ENCODE measurements around the gene VAX1. TPM values are rescaled to one million over a fixed set of nuclear protein-coding genes. Genes with fewer than 3 reads are reported as not detected.

VAX1 gene
- total RNA-seq, 1 experiment from 2014 or later, result not detected

GRCh38 chr10:117184821-117185220, 46.8 kb upstream of the VAX1 start:
- Histone ChIP-seq H3K9me3 (ENCODE audit: control insufficient read depth, low read depth, low read length) (no peaks in the 10 kb centered on the region), H3K4ac (ENCODE audit: low read depth, low read length) (no peak overlapping the region), H2BK120ac (ENCODE audit: low read depth, low read length, poor library complexity, severe bottlenecking) (no peak overlapping the region), H3K23me2 (ENCODE audit: insufficient read length, low read depth, low read length, poor library complexity, severe bottlenecking) (no peaks in the 10 kb centered on the region), H3K9ac (ENCODE audit: extremely low read depth, insufficient read length, low read length) (no peak overlapping the region), H2AK5ac (ENCODE audit: insufficient read length, low read length) (no peak overlapping the region), H3T11ph (ENCODE audit: low read length) (no peak overlapping the region), H2AFZ (ENCODE audit: low read length) (no peak overlapping the region), H2BK5ac (ENCODE audit: insufficient read length, low read length) (no peak overlapping the region), H3K4me1 (ENCODE audit: insufficient read depth, low read length) (no peaks in the 10 kb centered on the region), H3K4me2 (ENCODE audit: insufficient read depth, insufficient read length, low read length) (no peak overlapping the region), H2BK20ac (ENCODE audit: low read depth, low read length, poor library complexity, severe bottlenecking) (no peak overlapping the region), H3K27ac (ENCODE audit: insufficient read length, low read depth, low read length) (no peak overlapping the region), H3K23ac (ENCODE audit: insufficient read length, low read depth, low read length) (no peak overlapping the region), H2BK15ac (ENCODE audit: low read depth, low read length) (no peak overlapping the region), H2BK12ac (ENCODE audit: insufficient read length, low read depth, low read length) (no peak overlapping the region), H3K56ac (ENCODE audit: insufficient read length, low read depth, low read length) (no peak overlapping the region), H3K18ac (ENCODE audit: insufficient read length, low read depth, low read length) (no peak overlapping the region), H4K8ac (replicated peaks; ENCODE audit: insufficient read length, low read depth, low read length) (no peak overlapping the region), H4K91ac (ENCODE audit: insufficient read length, low read depth, low read length) (no peak overlapping the region), H3K27me3 (ENCODE audit: insufficient read depth, low read length) (peaks cover 2% of the 10 kb centered on the region; the same call in 1 of the 2 replicates), H4K5ac (ENCODE audit: insufficient read length, low read depth, low read length) (no peak overlapping the region), H4K20me1 (ENCODE audit: control insufficient read depth, insufficient read depth, insufficient read length) (no peaks in the 10 kb centered on the region), H3K79me2 (ENCODE audit: insufficient read depth, low read length) (no peaks in the 10 kb centered on the region), H3K14ac (ENCODE audit: insufficient read depth, low read length) (no peak overlapping the region), H3K79me1 (ENCODE audit: insufficient read depth, low read depth, low read length, poor library complexity, severe bottlenecking) (no peaks in the 10 kb centered on the region)
- no CpG with 5 or more reads among the region's 3 CpGs for WGBS (ENCODE audit: extremely low coverage, insufficient read length, low lambda C conversion rate)
- H3K27me3 Mint-ChIP-seq (ENCODE audit: low read depth), result peaks cover 42% of the 10 kb centered on the region
- H3K9me3 Mint-ChIP-seq, result peaks cover 8 to 12% of the 10 kb centered on the region in 2 experiments
- no peak overlapping the region for H3K4me3 Mint-ChIP-seq
- no peak overlapping the region for H3K27ac Mint-ChIP-seq
- no peak for DNase-seq
- TF ChIP-seq CTCF (conservative IDR thresholded peaks at IDR 0.05), result no peak
- peaks cover 3% of the 10 kb centered on the region in 2 experiments; a peak in 2 of 4 replicates for H3K4me1 Mint-ChIP-seq
- H3K36me3 Mint-ChIP-seq (ENCODE audit: insufficient read depth in 1 of 3, low read depth in 3 of 3), result peaks cover 0 to 7% (median 0%) of the 10 kb centered on the region in 3 experiments; a peak in 2 of 7 replicates
